ENCODE data around the gene MMP15.

MMP15 gene

GRCh38 chr16:57994778-57995177 is 30.8 kb upstream of the MMP15 start:
- in situ Hi-C loops (cut with HindIII; ENCODE audit: low sequenced_read_pairs), result loop anchor here (25.0 kb wide), 1 partner anchor 207 kb away; no protein-coding TSS in a partner anchor
- H3K4me3 ChIP-seq (ENCODE audit: low read depth, low read length), result no peak overlapping the region
- peak; percentile 50 for TF ChIP-seq CTCF (IDR thresholded peaks at IDR 0.05; ENCODE audit: low read depth, low read length, missing control alignments)
- DNase-seq (ENCODE audit: low read depth), result no peak

GRCh38 chr16:57995721-57996405 is 29.7 kb upstream of the MMP15 start:
- in situ Hi-C loops (cut with HindIII; ENCODE audit: low sequenced_read_pairs), result loop anchor here (25.0 kb wide), 1 partner anchor 209 kb away; no protein-coding TSS in a partner anchor
- DNase-seq (ENCODE audit: low read depth), result no peak
- no peak for TF ChIP-seq CTCF (IDR thresholded peaks at IDR 0.05; ENCODE audit: low read depth, low read length, missing control alignments)
- H3K4me3 ChIP-seq (ENCODE audit: low read depth, low read length), result no peak overlapping the region

DNA sequence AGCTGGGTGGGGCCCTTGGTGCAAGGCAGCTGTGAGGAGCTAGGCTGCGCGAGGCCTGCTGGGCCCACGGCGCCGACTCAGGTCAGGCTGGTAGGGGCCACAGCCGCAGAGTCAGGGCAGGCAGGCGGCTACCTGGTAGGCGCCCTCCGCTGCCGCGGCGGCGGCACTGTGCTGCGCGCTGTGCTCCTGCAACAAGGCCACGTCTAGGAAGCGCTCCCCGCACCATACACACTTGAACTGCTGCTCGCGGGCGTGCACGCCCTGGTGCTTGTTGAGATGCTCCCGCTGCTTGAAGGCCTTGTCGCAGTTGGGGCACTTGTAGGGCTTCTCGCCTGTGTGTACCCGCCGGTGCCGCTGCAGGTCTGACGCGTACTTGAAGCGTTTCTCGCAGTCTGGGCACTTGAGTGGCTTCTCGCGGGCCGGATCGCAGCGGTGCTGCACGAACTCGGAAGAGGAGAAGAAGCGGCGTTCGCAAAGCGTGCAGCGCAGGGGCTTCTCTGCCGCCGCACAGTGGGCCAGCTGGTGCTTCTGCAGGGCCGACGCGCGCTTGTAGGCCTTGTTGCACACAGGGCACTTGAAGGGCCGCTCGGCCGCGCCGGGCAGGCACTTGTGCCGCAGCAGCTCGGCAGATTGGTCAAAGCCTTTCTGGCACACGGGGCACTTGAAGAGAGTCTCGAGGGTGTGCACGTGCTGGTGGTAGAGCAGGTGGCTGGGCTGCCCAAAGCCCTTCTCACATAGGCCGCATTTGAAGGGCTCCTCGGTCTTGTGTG is 29.0 kb upstream of the MMP15 start:
- no peak for TF ChIP-seq CTCF (IDR thresholded peaks at IDR 0.05; ENCODE audit: low read depth, low read length, missing control alignments)
- in situ Hi-C loops (cut with HindIII; ENCODE audit: low sequenced_read_pairs), result loop anchor here (25.0 kb wide), 1 partner anchor 209 kb away; no protein-coding TSS in a partner anchor
- no peak for DNase-seq (ENCODE audit: low read depth)
- no peak overlapping the region for H3K4me3 ChIP-seq (ENCODE audit: low read depth, low read length)

DNA sequence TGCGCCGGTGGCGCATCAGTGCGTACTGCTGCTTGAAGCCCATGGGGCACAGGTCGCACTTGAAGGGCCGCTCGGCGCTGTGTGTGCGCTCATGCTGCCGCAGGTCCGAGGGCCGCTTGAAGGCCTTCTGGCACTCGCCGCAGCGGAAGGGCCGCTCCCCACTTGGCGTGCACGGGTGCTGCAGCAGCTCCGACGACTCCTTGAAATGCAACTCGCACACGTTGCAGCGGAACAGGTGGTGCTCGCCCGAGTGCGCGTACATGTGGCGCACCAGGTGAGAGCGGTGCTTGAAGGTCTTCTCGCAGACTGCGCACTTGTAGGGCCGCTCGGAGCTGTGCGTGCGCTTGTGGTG is 28.4 kb upstream of the MMP15 start:
- no peak for TF ChIP-seq CTCF (IDR thresholded peaks at IDR 0.05; ENCODE audit: low read depth, low read length, missing control alignments)
- in situ Hi-C loops (cut with HindIII; ENCODE audit: low sequenced_read_pairs), result loop anchor here (25.0 kb wide), 1 partner anchor 210 kb away; no protein-coding TSS in a partner anchor
- H3K4me3 ChIP-seq (ENCODE audit: low read depth, low read length), result no peak overlapping the region
- no peak for DNase-seq (ENCODE audit: low read depth)

DNA sequence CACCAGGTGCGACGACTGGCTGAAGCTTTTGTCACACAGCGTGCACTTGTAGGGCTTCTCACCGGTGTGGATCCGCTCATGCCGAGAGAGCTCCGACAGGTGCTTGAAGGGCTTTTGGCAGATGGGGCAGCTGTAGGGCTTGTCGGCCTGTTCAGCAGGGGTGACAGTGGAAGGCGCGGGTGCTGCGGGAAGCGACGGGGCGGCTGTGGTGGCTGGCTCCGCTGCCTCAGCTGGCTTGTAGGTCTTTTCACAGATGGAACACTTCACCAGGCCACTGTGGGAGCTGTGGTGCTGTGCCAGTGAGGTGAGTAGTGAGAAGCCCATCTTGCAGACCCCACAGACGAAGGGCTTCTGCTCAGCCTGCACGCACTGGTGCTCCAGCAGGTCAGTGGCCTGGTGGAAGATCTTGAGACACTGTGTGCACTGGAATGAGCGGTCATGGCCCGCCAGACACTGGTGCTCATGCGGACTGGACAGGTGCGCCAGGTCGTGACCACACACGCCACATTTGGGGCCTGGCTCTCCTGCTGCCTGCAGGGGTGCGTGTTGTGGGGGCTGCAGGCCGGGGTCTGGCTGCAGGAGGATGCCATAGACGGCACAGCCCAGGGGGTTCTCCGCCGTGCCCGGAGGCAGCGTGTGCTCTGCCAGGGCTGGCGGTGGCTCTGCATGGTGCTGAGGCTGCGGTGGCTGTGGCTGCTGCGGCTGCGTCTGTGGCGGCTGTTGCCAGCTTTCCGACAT is 27.9 kb upstream of the MMP15 start:
- DNase-seq (ENCODE audit: low read depth), result no peak
- TF ChIP-seq CTCF (IDR thresholded peaks at IDR 0.05; ENCODE audit: low read depth, low read length, missing control alignments), result no peak
- H3K4me3 ChIP-seq (ENCODE audit: low read depth, low read length), result no peak overlapping the region
- in situ Hi-C loops (cut with HindIII; ENCODE audit: low sequenced_read_pairs), result loop anchor here (25.0 kb wide), 1 partner anchor 210 kb away; no protein-coding TSS in a partner anchor

- no peak for TF ChIP-seq CTCF (IDR thresholded peaks at IDR 0.05; ENCODE audit: low read depth, low read length, missing control alignments)
- H3K4me3 ChIP-seq (ENCODE audit: low read depth, low read length), result no peak overlapping the region
- no peak for DNase-seq (ENCODE audit: low read depth)
- in situ Hi-C loops (cut with HindIII; ENCODE audit: low sequenced_read_pairs), result loop anchor here (25.0 kb wide), 1 partner anchor 211 kb away; no protein-coding TSS in a partner anchor
These were observed 27.1 kb upstream of the MMP15 start for GRCh38 chr16:57998486-57998885.

All from astrocyte of the cerebellum (primary cell).